Brain microvascular endothelial cell (primary cell): Measurements from ENCODE around the gene EPHB4.

ENCODE experiments used
- DNase-seq: peaks from one replicate; pipeline ENCODE4 v3.0.0-alpha.2; 2020
- H3K27ac ChIP-seq: fragments of 250-450 bp; sonication (Bioruptor Pico); 2 replicates; pipeline ENCODE4 v1.5.1; 2020; ENCODE audit warnings: mild to moderate bottlenecking, moderate library complexity
- H3K27me3 ChIP-seq: fragments of 250-450 bp; sonication (Bioruptor Pico); replicated peaks from 2 replicates; pipeline ENCODE4 v1.5.1; 2020; ENCODE audit warnings: mild to moderate bottlenecking
- H3K36me3 ChIP-seq: fragments of 250-450 bp; sonication (Bioruptor Pico); replicated peaks from 2 replicates; pipeline ENCODE4 v1.5.1; 2020; ENCODE audit warnings: mild to moderate bottlenecking
- H3K4me3 ChIP-seq: 2 replicates; pipeline ENCODE4 v1.5.1; 2011; ENCODE audit warnings: low read depth, mild to moderate bottlenecking, control low read depth, low read length, moderate library complexity
- in situ Hi-C: cut with HindIII; loops from 2 replicates; pipeline ENCODE4 v1.10.0; 2017; ENCODE audit warnings: low sequenced_read_pairs, low pct_ligation_motif_present
- TF ChIP-seq, protein P1 (sequence below): IDR thresholded peaks from 2 replicates; pipeline ENCODE4 v1.5.1; 2011; ENCODE audit warnings: low read depth, mild to moderate bottlenecking, moderate library complexity, low read length, control low read depth, inconsistent platforms; ENCODE audit errors: missing control alignments

Gene EPHB4

DNA sequence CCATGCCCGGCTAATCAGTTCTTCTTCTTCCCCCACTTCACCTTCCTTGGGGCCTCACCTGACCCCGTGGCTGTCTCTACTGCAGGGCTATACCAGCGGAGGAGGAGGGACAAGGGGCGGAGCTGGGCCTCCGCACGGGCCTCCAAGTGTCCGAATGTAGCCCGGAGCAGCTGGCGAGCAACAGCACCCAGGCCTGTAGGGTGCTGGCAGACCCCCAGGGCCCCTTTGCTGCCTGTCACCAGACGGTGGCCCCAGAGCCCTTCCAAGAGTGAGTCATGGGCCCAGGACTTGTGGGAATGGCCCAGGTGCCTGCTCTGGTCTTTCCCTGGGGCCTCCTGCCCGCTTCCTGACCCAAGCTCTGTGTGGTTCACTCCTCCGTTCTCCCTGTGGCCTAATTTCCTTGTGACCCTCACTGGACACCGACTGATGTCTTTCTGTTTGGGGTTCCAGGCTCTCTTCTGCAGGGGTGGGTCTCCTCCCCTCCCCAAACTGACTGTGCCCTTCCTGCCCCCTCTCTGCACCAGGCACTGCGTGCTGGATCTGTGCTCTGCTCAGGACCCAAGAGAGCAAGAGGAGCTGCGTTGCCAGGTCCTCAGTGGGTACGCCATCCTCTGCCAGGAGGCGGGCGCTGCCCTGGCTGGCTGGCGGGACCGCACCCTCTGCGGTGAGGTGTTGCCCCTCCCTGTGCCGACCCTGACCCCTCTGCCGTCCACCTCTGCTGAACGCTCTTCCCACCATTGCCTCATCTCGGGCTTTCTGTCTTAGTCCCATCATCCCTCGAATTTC lies 35.2 kb downstream of the EPHB4 start:
- in situ Hi-C loops: no loop called here
- H3K27me3 ChIP-seq: no peaks in the 10 kb centered on the region
- H3K27ac ChIP-seq: no peak overlapping the region
- TF ChIP-seq, protein P1, sequence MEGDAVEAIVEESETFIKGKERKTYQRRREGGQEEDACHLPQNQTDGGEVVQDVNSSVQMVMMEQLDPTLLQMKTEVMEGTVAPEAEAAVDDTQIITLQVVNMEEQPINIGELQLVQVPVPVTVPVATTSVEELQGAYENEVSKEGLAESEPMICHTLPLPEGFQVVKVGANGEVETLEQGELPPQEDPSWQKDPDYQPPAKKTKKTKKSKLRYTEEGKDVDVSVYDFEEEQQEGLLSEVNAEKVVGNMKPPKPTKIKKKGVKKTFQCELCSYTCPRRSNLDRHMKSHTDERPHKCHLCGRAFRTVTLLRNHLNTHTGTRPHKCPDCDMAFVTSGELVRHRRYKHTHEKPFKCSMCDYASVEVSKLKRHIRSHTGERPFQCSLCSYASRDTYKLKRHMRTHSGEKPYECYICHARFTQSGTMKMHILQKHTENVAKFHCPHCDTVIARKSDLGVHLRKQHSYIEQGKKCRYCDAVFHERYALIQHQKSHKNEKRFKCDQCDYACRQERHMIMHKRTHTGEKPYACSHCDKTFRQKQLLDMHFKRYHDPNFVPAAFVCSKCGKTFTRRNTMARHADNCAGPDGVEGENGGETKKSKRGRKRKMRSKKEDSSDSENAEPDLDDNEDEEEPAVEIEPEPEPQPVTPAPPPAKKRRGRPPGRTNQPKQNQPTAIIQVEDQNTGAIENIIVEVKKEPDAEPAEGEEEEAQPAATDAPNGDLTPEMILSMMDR: no peak
- DNase-seq: no peak
- no peak overlapping the region for H3K4me3 ChIP-seq
- H3K36me3 ChIP-seq: no peaks in the 10 kb centered on the region

DNA sequence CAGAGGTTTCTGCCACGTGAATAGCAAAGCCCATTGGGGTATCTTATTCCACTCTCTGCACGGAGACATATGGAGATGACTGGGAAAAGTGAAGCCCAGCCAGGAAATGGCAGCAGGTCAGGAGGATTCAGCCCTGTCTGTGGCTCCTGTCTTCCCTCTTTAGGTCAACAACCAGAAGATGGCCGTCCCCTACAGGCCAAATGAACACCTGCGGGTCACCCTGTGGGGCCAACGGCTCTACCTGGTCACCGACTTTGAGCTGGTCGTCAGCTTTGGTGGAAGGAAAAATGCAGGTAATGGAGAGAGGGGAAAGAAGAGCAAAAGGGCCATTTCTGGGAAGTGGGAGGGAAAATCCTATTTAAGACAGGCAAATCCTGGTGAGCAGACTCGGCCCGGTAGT lies 38.3 kb downstream of the EPHB4 start:
- no peak for DNase-seq
- Histone ChIP-seq H3K4me3 (no peak overlapping the region), H3K27me3 (no peaks in the 10 kb centered on the region), H3K27ac (no peak overlapping the region), H3K36me3 (no peaks in the 10 kb centered on the region)
- in situ Hi-C loops: no loop called here
- TF ChIP-seq, protein P1: peak; percentile 39

DNA sequence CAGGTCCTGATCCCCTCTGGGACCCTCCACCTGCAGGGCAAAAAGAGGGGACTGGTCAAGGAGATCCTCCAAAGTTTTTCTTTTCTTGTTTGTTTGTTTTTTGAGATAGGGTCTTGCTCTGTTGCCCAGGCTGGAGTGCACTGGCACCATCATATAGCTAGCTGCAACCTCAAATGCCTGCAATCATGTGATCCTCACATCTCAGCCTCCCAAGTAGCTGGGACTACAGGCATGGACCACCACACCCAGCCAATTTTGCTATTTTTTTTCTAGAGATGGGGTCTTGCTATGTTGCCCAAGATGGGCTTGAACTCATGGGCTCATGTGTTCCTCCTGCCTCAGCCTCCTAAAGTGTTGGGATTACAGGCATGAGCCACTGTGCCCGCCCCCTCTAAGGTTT lies 41.0 kb downstream of the EPHB4 start:
- in situ Hi-C loops: no loop called here
- H3K27ac ChIP-seq: no peak overlapping the region
- no peaks in the 10 kb centered on the region for H3K36me3 ChIP-seq
- H3K4me3 ChIP-seq: no peak overlapping the region
- no peak for DNase-seq
- no peaks in the 10 kb centered on the region for H3K27me3 ChIP-seq
- TF ChIP-seq, protein P1: no peak

DNA sequence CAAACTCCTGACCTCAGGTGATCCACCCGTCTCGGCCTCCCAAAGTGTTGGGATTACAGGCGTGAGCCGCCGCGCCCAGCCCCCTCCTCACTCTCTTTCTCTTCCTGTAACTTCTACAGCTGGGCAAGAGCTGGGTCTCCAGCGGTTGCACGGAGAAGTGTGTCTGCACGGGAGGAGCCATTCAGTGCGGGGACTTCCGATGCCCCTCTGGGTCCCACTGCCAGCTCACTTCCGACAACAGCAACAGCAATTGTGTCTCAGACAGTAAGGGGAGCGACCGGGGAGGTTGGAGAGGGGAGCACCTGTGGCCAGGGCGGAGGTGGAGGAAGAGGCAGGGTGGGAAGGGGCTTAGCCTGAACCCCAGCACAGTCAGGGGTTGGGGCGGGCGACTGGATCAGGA lies 41.4 kb downstream of the EPHB4 start:
- Histone ChIP-seq H3K27me3 (no peaks in the 10 kb centered on the region), H3K36me3 (no peaks in the 10 kb centered on the region), H3K27ac (no peak overlapping the region), H3K4me3 (no peak overlapping the region)
- DNase-seq: no peak
- TF ChIP-seq, protein P1: no peak
- in situ Hi-C loops: no loop called here

DNA sequence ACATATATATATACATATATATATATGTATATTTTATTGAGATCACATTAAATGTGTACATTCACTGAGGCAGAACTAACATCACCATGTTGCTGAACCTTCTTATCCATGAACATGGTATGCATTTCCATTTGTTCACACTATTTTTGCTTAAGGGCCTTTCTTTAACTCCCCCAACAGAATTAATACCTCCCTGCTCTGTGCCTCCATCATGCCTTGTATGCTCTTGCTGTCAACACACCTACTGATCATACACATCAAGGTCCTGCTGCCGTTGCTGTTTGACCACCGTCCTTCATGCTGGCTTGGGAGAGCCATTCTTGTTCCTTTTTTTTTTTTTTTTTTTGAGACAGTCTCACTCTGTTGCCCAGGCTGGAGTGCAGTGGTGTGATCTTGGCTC lies 43.5 kb downstream of the EPHB4 start:
- in situ Hi-C loops: no loop called here
- no peak for DNase-seq
- H3K4me3 ChIP-seq: no peak overlapping the region
- no peaks in the 10 kb centered on the region for H3K36me3 ChIP-seq
- H3K27ac ChIP-seq: no peak overlapping the region
- peaks cover 3% of the 10 kb centered on the region for H3K27me3 ChIP-seq
- TF ChIP-seq, protein P1: no peak

DNA sequence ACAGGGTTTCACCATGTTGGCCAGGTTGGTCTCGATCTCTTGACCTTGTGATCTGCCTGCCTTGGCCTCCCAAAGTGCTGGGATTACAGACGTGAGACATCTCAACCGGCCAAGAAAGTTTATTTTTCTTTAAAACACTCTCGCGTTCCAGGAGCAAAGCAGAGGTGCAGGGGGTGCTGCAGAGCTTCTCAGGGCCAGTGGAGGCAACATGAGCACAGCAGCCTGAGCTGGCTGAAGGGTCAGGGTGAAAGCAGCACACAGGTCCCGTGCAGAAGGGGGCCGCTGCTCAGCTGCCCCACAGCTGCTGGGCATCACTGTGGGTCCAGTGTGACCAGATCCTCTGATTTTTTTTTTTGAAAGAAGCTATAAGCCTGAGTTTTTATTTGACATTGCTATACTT lies 46.1 kb downstream of the EPHB4 start:
- Histone ChIP-seq H3K27me3 (peaks cover 3% of the 10 kb centered on the region), H3K27ac (no peak overlapping the region), H3K36me3 (no peaks in the 10 kb centered on the region), H3K4me3 (no peak overlapping the region)
- TF ChIP-seq, protein P1: no peak
- in situ Hi-C loops: no loop called here
- no peak for DNase-seq
